ENCODE data around the gene FBXL7.

FBXL7 gene

GRCh38 chr5:15772131-15772530, 272.2 kb downstream of the FBXL7 start:
- no peak for DNase-seq (ENCODE audit: low spot score)

GRCh38 chr5:15774632-15775031, 274.7 kb downstream of the FBXL7 start:
- no peak for DNase-seq (ENCODE audit: low spot score)

GRCh38 chr5:15776346-15776745, 276.4 kb downstream of the FBXL7 start:
- DNase-seq (ENCODE audit: low spot score) = no peak

- DNase-seq (ENCODE audit: low spot score) = no peak
Observed at GRCh38 chr5:15783734-15784133, 283.8 kb downstream of the FBXL7 start.

- DNase-seq (ENCODE audit: low spot score) = no peak
Observed at GRCh38 chr5:15785531-15785981, 285.6 kb downstream of the FBXL7 start.

- no peak for DNase-seq (ENCODE audit: low spot score)
Observed at GRCh38 chr5:15786326-15786725, 286.3 kb downstream of the FBXL7 start.

- DNase-seq (ENCODE audit: low spot score) = no peak
Observed at GRCh38 chr5:15786884-15787283, 286.9 kb downstream of the FBXL7 start.

GRCh38 chr5:15787681-15788080, 287.7 kb downstream of the FBXL7 start:
- DNase-seq (ENCODE audit: low spot score) = no peak

GRCh38 chr5:15789642-15790041, 289.7 kb downstream of the FBXL7 start:
- DNase-seq (ENCODE audit: low spot score) = no peak

- DNase-seq (ENCODE audit: low spot score) = no peak
Observed at GRCh38 chr5:15790446-15791018, 290.6 kb downstream of the FBXL7 start.

- no peak for DNase-seq (ENCODE audit: low spot score)
Observed at GRCh38 chr5:15791274-15791673, 291.3 kb downstream of the FBXL7 start.

GRCh38 chr5:15791859-15792258, 291.9 kb downstream of the FBXL7 start:
- DNase-seq (ENCODE audit: low spot score) = no peak

- no peak for DNase-seq (ENCODE audit: low spot score)
Observed at GRCh38 chr5:15794052-15794985, 294.3 kb downstream of the FBXL7 start.

- no peak for DNase-seq (ENCODE audit: low spot score)
Observed at GRCh38 chr5:15796096-15796495, 296.1 kb downstream of the FBXL7 start.

- no peak for DNase-seq (ENCODE audit: low spot score)
Observed at GRCh38 chr5:15796557-15796956, 296.6 kb downstream of the FBXL7 start.

- no peak for DNase-seq (ENCODE audit: low spot score)
Observed at GRCh38 chr5:15797116-15797515, 297.1 kb downstream of the FBXL7 start.

GRCh38 chr5:15798006-15798405, 298.0 kb downstream of the FBXL7 start:
- DNase-seq (ENCODE audit: low spot score) = no peak

GRCh38 chr5:15799014-15799413, 299.0 kb downstream of the FBXL7 start:
- DNase-seq (ENCODE audit: low spot score) = no peak

GRCh38 chr5:15799612-15800011, 299.6 kb downstream of the FBXL7 start:
- DNase-seq (ENCODE audit: low spot score) = no peak

GRCh38 chr5:15803280-15803679, 303.3 kb downstream of the FBXL7 start:
- no peak for DNase-seq (ENCODE audit: low spot score)

- no peak for DNase-seq (ENCODE audit: low spot score)
Observed at GRCh38 chr5:15806613-15807012, 306.6 kb downstream of the FBXL7 start.

- DNase-seq (ENCODE audit: low spot score) = no peak
Observed at GRCh38 chr5:15807248-15807647, 307.3 kb downstream of the FBXL7 start.

- no peak for DNase-seq (ENCODE audit: low spot score)
Observed at GRCh38 chr5:15807871-15808270, 307.9 kb downstream of the FBXL7 start.

- DNase-seq (ENCODE audit: low spot score) = no peak
Observed at GRCh38 chr5:15808577-15808976, 308.6 kb downstream of the FBXL7 start.

All from ecto neural progenitor cell (in vitro differentiated cells).